HEK293 (cell line): ENCODE data around the gene ARHGAP15.

ENCODE experiments used
- TCF7L2 ChIP-seq: IDR thresholded peaks from 2 replicates; pipeline ENCODE4 v1.6.1; 2011; ENCODE audit warnings: low read depth, mild to moderate bottlenecking, inconsistent platforms, low read length, moderate library complexity, borderline replicate concordance
- ZBTB17 ChIP-seq: fragments of 450-650 bp; formaldehyde crosslinking; IDR thresholded peaks from 2 replicates; pipeline ENCODE4 v1.5.1; 2016; ENCODE audit warnings: missing biosample characterization, missing genetic modification characterization
- ZNF692 ChIP-seq: fragments of 450-650 bp; formaldehyde crosslinking; IDR thresholded peaks from 2 replicates; pipeline ENCODE4 v1.5.1; 2016; ENCODE audit warnings: missing biosample characterization, missing genetic modification characterization

GRCh38 chr2:143425896-143426295 is 296.7 kb downstream of the ARHGAP15 start:
- no peak for TF ChIP-seq ZNF692 (tag by site-specific recombination)
- TF ChIP-seq TCF7L2, result no peak
- no peak for TF ChIP-seq ZBTB17
